ENCODE data around the gene BCL11B.
"Not testable (repeated sequence)": the region's sequence is repeated elsewhere in the genome, so short reads cannot be mapped to it uniquely, and the experiment has no call there.

The BCL11B gene

DNA sequence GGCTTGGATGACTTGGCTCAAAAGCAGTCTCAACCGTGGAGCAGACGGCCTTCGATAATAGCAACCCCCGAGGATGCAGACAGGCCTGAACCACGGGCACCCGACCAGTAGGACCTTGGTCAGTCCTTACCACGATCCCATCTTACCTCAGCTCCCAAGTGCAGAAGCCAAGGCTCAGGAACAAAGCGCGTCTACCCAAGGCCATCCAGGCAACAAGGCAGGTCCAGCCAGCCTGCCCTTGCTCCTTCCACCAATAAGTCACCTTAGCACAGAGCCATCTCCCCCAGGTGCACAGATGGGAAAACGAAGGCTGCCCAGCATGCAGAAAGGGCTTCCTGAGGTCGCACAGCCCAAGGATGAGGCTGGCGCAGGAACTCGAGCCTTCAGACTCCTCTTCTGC is 77.3 kb downstream of the BCL11B start:
- DNase-seq: no peak

DNA sequence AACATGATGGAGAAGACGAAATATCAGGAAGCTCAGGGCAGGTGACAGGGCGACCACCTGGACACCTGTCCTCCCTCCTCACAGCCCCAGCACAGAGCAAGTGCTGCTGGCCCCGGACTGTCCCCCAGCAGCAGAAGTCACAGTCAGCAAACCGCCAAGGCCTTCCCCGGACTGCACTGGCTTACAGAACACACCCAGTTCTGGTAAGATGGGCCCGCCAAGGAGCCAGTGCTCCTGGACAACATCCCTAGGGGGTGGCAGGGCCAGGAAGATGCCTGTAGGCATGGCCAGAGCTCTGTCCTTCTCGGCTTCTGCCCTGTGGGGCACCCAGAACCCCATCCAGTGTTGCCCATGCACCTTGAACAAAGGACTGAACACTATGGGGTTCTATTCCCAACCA is 77.9 kb downstream of the BCL11B start:
- no peak for DNase-seq

DNA sequence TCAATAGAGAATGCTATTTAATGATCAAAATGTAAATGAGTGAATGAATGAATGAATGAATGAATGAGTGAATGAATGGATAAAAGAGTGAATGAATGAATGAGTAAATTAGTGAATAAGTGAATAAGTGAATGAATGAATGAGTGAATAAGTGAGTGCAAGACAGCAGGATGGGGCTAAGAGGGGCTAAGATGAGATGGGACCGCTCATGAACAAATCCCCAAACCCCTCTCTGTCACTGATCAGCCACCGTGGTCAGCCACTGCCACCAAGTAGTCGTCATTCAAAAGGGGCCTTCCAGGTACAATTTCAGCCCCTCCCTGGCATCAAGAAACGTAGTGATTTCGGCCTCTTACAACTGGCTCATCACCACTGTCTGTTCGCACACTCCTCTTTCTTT is 79.2 kb downstream of the BCL11B start:
- DNase-seq: no peak

DNA sequence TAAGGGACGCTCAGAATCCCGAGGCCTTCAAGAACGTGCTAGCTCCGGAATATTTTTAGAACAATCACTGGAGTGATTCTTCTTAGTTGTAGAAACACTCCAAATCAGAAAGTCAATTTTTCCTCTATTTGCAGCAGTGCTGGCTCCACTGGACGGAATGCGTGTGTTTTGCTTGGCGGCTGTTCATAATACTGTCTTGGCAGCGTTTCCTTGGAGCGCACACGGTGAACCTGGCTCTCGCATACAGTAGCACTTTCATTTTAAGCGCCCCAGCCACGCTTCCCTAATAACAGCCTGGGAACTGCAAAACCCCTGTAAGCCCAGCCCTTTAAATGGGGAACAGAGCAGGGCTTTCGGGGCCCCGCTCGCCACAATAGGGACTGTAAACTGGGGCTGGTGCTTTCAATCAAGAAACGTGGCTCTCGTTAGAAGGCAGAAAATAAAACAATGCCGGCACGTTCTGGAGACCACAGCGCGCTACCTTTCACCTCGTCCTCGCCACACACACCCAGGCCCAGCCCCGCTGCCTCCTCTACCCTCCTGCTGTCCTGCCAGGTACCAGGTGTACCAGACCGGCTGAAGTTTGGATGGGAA is 79.9 kb downstream of the BCL11B start:
- peak; percentile 87 for DNase-seq

DNA sequence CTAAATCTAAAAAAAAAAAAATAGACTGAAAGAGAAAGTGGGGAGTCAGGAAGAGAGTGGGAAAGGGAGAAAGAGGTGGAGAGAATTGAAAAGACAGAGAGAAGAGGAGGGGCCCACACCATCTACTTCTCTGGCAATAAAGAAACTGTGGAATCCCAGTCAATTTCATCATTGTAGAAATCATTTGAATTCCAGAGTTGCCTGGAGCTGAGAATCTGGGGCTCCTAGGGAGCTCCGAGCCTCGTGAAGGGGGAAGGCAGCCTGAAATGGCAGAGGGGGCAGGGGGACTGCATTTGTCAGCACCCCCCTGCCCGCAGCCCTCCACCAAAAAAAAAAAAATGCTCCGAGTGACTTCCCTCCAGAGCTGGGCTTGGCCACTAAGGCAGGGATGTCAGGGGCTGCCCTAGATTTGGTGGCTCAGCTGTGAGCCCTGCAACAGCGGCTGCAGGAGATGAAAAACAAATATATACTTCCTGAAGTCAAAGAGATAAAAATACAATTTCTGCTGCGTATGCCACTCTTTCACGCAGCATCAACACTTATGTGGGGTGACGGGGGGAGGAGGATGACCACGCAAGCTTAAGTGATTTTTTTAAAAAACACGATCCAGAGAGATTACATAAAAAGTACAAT is 80.5 kb downstream of the BCL11B start:
- DNase-seq: peak; percentile 63

DNA sequence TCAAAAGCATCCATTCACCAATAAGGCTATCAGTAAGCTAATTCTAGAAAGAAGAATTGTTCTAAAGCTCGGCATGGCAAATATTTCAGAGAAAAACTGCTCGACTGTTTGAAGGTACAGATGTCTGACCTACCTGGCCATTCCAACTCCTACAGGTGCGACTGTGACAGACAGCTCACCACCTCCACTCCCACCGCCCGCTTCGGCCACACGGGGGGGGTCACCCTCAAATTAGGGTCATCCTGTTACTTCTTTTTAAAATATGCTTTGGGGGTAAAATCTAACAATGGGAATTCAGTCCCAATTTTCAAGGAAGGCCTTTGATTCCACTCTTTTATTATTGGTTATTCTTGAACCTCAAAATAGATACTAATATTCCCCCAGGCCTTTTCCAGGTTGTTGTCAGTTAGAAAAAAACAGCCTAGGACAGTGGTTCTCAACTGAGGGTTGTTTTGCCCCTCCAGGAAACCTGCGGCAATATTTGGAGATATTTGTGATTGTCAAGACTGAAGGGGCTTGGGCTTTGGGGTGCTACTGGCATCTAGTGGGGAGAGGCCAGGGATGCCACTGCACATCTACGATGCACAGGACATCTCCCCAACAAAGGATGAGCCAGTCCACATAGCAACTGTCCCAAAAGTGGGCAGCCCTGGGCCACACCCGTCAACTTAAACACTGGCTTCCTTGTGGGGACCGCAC is 81.2 kb downstream of the BCL11B start:
- no peak for DNase-seq

DNA sequence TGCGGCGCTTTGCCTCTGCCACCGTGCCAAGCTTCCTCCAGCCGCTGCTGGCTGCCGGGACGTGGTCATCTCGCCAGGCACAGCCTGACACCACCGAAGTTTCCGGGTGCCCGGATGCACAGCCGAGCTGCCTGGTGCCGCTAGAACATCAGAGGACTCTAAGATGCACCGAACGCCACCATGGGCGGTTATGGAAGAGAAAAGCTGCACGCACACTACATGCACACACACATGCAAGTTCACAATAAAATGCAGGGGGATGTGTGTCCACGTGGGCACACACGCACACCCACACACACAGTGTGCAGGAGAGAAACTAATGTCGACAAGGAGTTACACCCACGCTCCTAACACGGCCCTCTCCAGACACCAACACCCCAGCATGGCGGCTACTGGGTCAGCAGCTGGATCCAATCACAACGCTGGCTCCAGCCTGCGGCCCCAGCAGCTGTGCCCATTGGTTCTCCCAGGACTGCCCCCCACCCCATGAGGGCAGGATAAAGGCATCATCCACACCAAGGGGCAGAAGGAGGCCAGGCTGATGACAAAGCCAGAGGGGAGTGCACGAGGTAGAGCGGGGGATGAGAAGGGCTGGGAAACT is 82.7 kb downstream of the BCL11B start:
- DNase-seq: no peak

DNA sequence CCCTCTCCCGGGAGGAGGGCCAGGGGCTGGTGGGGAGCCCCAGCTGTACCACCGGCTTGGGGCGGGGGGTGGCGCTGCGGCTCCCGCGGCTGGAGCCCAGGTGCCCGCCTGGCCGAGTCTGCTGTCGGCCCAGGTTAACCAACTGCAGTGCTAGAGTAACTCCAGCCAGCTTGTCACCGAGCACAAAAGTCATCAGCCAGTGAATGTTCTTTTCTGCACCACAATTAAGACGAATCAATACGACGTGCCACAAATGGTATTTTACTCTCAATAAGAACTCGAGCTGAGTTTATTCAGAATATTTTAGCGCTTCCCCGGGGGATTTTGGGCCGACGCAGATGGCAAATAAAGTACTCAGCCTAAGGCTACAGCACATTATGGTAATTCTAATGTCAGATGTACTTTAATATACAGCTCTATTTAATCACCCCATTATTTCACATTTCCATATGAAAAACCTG is 83.2 kb downstream of the BCL11B start:
- DNase-seq: no peak

DNA sequence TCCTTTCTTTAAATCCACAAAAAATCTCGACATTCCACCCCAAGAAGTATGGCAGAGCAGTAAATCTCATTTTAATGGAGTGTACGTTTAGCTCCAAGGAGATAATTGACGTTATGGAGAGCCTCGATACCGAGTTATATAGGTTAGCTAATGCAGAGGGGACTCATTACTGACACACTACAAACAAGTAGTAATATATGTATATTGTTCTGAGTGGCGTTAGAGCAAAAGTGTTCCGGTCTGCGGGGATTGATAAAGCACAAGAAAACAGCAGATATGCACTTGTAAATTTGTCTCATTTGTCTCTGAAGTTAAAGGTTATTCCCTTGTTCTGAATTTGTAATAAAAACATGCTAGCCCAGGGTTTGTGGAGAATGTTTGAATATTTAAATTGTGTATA is 84.1 kb downstream of the BCL11B start:
- DNase-seq: no peak

DNA sequence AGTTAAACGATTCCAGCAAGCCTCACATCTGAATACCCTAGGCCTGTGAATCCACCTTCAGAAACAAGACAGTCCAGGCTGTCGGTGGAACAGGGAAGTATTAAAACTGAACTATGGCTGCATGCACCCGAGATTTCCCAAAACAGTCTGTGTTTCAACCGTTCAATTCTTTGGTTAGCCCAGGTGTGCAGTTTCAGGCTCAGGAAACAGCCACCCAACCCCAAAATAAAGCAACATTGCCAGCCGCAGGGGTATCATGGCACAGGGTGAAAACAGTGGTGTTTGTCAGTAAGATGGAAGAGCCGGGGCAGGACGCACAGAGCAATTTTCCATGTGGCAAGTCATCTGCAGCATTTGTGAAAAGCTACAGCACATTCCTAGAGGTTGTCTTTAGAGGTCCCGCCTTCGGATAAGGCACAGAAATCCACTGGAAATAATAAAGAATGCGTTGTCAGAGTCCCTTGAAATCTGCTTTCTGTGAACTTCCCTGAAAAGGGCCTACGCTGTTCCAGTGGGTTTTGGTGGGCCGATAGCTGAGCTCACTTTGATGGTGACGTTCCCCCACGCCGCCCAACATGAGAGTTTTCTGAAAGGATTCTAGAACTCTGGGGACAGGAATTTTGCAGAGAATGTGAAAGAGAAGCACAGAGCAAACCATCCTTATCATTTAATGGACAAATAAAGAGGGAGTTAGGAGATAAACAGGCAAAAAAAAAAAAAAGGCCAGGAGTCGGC is 84.9 kb downstream of the BCL11B start:
- peak; percentile 17 for DNase-seq

DNA sequence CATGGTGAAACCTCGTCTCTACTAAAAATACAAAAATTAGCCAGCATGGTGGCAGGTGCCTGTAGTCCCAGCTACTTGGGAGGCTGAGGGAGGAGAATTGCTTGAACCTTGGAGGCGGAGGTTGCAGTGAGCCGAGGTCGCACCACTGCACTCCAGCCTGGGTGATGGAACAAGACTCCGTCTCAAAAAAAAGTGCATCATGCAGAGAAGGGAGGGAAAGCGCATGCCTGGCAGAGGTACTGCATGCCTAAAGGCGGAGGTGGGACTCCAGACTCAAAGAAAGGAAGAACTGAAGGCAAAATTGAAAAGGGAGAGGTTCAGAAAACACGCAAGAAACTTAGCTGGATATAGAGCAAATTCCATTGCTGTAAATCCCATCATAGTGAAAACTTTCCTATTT is 85.7 kb downstream of the BCL11B start:
- not testable (repeated sequence) for DNase-seq

DNA sequence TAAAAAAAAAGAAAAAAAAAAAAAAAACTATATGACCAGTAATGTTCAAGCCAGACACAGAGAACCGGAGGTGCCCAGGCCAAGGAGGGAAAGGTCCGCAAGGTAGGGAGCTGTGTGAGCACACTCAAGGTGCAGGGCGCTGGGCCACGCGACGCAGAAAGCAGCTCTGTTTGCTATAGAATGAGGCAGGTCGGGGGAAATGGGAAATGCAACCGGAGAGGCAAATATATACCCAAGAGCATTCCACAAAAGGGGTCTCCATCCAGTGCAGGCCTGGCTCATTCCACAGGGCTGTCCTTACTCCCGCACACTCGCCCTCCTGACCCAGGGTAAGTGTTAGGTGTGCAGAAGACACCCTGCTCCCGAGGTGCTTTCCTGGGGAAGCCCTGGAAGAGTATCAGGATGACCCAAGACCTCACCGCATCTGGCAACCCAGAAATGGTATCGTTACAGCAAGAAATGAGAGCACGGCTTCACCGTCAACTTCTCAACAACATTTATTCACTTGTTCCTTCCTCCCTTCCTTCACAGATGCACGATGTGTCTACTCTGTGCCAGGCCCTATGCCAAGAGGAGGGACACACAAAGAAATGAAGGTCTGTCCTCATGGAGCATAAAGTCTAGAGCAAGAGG is 86.4 kb downstream of the BCL11B start:
- DNase-seq: no peak

DNA sequence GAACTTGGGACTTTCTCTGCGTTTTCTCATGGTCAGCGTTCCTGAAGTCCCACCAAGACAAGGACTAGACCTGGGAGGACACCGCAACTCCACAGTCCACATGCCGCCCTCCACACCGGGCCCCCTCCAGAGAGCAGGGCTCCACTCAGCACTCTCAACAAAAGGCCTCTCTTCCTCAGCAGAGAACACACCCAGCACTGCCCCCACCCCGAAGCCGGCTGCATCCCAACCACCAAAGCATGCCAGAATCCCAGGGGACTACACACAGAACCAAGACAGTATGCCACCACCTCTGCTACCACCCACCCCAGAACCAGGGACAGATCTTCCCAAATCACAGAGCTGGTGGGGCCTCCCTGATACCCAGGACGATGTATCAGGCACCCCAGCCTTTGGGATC is 88.3 kb downstream of the BCL11B start:
- DNase-seq: no peak

DNA sequence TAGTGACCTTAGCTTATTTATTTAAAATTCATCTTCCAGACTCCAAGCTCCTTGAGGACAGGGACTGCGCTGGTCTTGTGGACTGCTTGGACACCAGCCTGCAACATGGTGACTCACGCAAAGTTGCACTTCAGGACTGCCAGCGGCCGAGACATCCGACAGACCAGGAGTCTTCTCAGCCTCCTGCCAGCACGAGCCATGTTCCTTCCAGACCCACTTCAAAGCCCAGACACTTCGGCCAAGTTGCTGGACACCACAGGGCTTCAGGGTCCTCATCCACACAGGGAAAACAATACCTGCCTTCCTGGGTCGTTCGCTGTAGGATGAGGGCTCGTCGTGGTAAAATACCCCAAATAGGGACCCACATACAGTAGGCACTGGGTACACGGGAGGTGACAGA is 88.7 kb downstream of the BCL11B start:
- no peak for DNase-seq

DNA sequence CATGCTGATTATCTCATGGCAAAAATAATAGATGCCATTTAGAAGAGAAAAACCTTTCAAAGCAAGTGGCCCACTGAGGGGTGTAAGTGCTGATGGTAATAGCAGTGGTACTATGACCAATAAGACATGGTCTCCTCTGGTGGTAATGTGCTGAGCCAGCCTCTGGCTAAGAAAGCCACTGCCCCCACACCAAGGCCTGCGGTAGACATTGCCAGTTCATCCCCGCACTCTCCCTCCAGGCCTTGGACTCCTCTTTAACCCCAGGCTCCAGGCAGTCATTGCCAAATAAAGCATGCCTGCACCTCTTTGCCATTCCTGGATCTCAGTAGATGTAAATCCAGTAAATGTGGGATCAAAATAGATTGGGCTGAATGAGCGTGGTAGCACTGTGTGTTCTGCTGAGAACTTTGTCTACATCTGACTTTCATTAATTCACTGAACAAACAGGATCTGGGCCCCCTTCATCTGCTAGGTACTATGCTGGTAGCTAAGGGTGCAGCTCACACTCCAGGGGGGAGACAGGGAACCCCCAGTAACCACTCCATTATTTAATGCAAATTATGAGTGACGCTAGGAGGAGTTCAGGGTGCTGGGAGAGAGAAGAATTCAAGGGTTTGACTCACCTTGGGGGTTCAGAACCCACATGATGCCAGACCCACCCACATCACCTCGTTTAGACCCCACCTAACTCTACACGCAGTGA is 89.3 kb downstream of the BCL11B start:
- DNase-seq: no peak

DNA sequence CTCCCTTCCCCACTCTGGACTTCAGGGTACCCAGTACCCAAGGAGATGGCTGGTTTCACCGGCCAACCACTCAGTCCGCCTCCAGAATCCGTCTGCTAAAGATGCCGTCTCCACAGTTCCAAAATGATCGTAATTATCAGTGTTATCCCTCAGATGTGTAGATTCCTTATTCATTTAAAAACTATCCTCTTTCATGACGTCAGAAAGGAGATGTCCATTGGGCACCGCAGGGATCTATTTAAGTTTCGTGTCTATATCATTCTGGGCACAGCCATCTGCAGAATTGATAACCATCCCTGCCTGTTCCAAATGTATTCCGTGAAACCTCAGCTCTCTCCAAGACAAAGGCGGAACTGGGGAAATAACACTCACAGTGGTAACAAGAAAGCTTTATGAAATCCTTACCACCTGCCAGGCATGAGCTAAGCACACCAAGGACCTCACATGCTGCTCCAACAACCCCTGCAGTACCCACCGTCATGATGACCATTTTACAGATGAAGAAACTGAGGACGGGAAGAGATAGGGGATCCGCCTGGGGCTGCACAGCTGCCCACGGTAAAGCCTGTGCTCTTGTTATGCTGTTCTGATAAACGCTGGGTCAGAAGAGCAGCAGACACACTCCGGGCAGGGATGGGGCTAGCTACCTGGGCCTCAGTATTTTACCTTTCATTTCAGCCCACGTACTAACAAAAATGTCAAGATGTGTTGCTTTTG is 90.0 kb downstream of the BCL11B start:
- no peak for DNase-seq

DNA sequence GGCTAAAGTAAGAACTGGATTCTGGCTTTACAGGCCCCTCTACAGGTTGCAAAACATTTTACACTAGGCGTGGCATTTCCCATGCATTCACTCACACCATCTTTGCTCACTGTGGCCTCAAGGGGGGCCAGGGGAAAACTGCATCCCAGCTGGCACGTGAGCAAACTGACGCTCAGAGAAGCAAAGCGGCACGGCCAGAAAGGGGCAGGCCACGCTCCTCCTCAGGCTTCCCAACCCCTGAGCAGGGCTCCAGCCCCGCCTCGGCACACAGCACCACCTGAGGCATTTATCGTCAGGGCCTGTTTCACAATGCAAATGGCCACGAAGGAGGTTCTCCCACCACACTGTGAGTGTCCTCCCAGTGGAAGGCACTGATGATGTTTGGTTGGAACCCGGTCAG is 90.8 kb downstream of the BCL11B start:
- no peak for DNase-seq

DNA sequence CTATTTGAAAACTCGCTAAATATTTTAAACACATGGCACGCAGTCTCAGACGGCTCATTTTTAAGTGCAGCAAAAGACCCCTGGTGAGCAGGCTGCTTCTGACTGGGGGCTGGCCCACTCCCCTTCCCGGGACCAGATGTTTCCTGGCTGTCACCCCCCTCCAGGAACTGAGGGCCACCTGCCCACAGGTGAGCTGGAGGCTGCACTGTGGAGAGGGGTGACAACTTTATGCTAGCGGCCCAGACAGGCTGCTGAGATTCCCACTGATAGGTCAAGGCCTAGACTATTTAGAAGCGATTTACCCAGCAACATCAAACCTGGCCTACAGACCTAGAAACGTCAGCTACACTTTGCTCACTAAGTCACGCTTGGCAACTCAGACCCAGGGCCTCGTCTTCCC is 92.1 kb downstream of the BCL11B start:
- DNase-seq: no peak

DNA sequence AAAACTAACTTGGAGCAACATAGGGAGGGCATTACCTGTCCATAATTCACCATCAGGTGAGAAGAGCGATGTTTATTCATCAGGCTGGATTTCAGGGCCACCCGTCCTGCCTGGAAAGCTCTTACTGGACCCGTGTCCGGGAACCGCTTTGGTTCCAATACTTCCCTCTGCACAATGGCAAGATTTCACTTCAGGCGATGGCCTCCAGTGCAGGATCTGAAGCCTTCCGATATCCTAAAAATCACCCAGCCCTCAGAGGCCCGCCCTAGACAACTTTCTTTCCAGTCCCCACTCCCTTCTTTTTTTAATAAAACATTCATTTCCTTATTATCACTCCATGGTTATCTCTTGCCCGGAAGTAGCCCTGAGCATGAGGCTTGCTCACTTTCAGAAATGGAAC is 92.5 kb downstream of the BCL11B start:
- no peak for DNase-seq

DNA sequence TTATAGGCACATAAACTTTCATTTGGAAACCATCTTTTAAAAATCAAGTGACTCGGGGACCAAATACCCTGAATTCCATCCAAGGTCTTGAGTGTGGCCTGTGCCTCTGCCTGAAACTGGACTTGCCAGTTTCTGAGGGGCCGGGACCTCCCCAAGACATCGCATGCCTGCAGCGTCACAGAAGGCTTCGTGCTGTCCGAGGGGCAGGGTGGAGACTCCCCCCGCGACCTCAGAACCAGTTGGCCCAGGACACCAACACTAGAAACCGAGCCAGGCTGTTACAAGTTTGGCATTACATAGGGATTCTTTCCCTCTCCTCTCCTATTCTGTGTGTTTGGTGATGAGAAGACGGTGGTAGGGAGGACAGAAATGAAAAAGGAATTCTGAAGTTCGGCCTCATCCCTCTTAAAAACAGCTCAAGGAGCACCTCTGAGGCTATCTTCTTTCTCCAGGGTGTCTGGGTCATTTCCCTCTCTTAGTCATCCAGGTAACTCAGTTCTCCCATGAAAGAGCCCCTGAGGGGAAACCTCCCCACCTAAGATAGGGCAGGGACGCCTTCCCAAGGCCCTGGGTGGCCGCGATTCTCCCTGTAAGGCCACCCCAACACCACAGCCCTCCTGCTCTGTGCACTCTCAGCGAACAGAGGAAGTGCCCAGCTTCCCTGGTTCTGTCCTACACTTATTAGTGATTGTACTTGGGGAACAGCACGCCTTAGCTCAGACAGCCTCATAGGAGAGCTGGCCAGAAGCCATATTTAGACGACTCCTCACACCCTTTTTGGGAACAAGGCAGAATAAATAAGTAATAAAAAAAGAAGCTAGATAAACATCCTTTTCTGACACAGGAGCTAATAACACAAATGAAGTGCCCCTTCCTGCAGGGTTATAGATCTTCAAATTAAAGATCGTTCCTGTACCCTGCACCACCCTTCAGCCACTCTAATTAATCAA is 93.8 kb downstream of the BCL11B start:
- no peak for DNase-seq
